IMR-90 (cell line): ENCODE results near the gene BCL2L1. TPM values are rescaled to one million over a fixed set of nuclear protein-coding genes. Genes with fewer than 3 reads are reported as not detected.

Experiments
- ATAC-seq: fragments of 200-7000 bp; cut with Tn5 transposase; 2 replicates; pipeline ENCODE4 v1.9.1; 2020; ENCODE audit warnings: low read depth, mild to moderate bottlenecking, moderate library complexity
- BruUV-seq: library from RNA; stranded (reverse); fragments of 400-500 nt; replicated peaks from 2 replicates; lab custom pipeline; 2021; lab: Mats Ljungman, UMichigan
- CTCF ChIA-PET: fragments of 300-600 bp; formaldehyde crosslinking; extraction: SDS; loops from one replicate; lab custom pipeline; 2021; ENCODE audit warnings: antibody characterized with exemption; lab: Yijun Ruan, JAX
- POLR2A ChIA-PET: fragments of 300-600 bp; sonication (Branson Sonifier 250); formaldehyde crosslinking; loops from one replicate; lab custom pipeline; 2022; ENCODE audit warnings: antibody characterized with exemption; ENCODE audit not compliant: unreplicated experiment; lab: Charles Lee
- DNase-seq: peaks from one replicate; pipeline ENCODE4 v3.0.0; 2013
- H2AFZ ChIP-seq: replicated peaks from 2 replicates; pipeline ENCODE3; 2013; ENCODE audit warnings: low read length, mild to moderate bottlenecking; ENCODE audit not compliant: poor library complexity
- H2AK5ac ChIP-seq: 2 replicates; pipeline ENCODE4 v1.6.1; 2013; ENCODE audit warnings: low read depth, low read length, inconsistent platforms
- H2AK9ac ChIP-seq: replicated peaks from 2 replicates; pipeline ENCODE3; 2013; ENCODE audit warnings: mild to moderate bottlenecking, low read depth, low read length, moderate library complexity; ENCODE audit not compliant: poor library complexity
- H2BK120ac ChIP-seq: 2 replicates; pipeline ENCODE4 v1.6.1; 2013; ENCODE audit warnings: low read depth, low read length, inconsistent platforms
- H2BK15ac ChIP-seq: 3 replicates; pipeline ENCODE4 v1.6.1; 2013; ENCODE audit warnings: low read depth, low read length, inconsistent platforms
- H2BK20ac ChIP-seq: 2 replicates; pipeline ENCODE4 v1.6.1; 2013; ENCODE audit warnings: low read depth, mild to moderate bottlenecking, inconsistent platforms, low read length, moderate library complexity
- H2BK5ac ChIP-seq: 2 replicates; pipeline ENCODE4 v1.6.1; 2013; ENCODE audit warnings: mild to moderate bottlenecking, low read depth, low read length, inconsistent platforms; ENCODE audit not compliant: poor library complexity, severe bottlenecking
- H3K14ac ChIP-seq: replicated peaks from 2 replicates; pipeline ENCODE4 v1.6.1; 2013; ENCODE audit warnings: low read depth, low read length, inconsistent platforms
- H3K18ac ChIP-seq: 2 replicates; pipeline ENCODE4 v1.6.1; 2013; ENCODE audit warnings: low read depth, low read length, control low read depth
- H3K23ac ChIP-seq: 2 replicates; pipeline ENCODE4 v1.6.1; 2013; ENCODE audit warnings: low read depth, low read length, inconsistent platforms
- H3K27ac ChIP-seq: 2 replicates; pipeline ENCODE4 v1.5.1; 2013; ENCODE audit warnings: mild to moderate bottlenecking, control low read depth, low read length; ENCODE audit not compliant: insufficient read depth
- H3K27me3 ChIP-seq: 2 replicates; pipeline ENCODE4 v1.6.1; 2013; ENCODE audit warnings: low read length; ENCODE audit not compliant: control insufficient read depth, insufficient read depth
- H3K36me3 ChIP-seq: 2 replicates; pipeline ENCODE4 v1.6.1; 2013; ENCODE audit warnings: low read length, mixed read lengths; ENCODE audit not compliant: control insufficient read depth, insufficient read depth
- H3K4ac ChIP-seq: 2 replicates; pipeline ENCODE4 v1.6.1; 2013; ENCODE audit warnings: low read depth, low read length, inconsistent platforms
- H3K4me1 ChIP-seq: 2 replicates; pipeline ENCODE4 v1.6.1; 2013; ENCODE audit warnings: low read length, mixed read lengths; ENCODE audit not compliant: control insufficient read depth, insufficient read depth
- H3K4me2 ChIP-seq: 2 replicates; pipeline ENCODE4 v1.6.1; 2013; ENCODE audit warnings: low read depth, mild to moderate bottlenecking, control low read depth, low read length, moderate library complexity
- H3K4me3 ChIP-seq: 2 replicates; pipeline ENCODE4 v1.5.1; 2013; ENCODE audit warnings: low read depth, mild to moderate bottlenecking, control low read depth, low read length, moderate library complexity; ENCODE audit not compliant: insufficient read depth
- H3K56ac ChIP-seq: 2 replicates; pipeline ENCODE4 v1.6.1; 2013; ENCODE audit warnings: low read length, inconsistent platforms; ENCODE audit not compliant: insufficient read depth; ENCODE audit errors: extremely low read depth
- H3K79me1 ChIP-seq, 2 experiments: 2 replicates each; pipeline ENCODE4 v1.6.1; 2013; ENCODE audit warnings: low read length in 2 of 2, inconsistent platforms in 1 of 2, low read depth in 1 of 2
- H3K9ac ChIP-seq: 2 replicates; pipeline ENCODE4 v1.6.1; 2013; ENCODE audit warnings: low read depth, low read length, control low read depth
- H3K9me1 ChIP-seq: 2 replicates; pipeline ENCODE4 v1.6.1; 2013; ENCODE audit warnings: low read length, inconsistent platforms; ENCODE audit not compliant: insufficient read depth
- H3K9me3 ChIP-seq: 2 replicates; pipeline ENCODE4 v1.6.1; 2013; ENCODE audit warnings: low read length; ENCODE audit not compliant: control insufficient read depth, insufficient read depth
- H4K20me1 ChIP-seq: 2 replicates; pipeline ENCODE4 v1.6.1; 2013; ENCODE audit warnings: low read length, inconsistent platforms; ENCODE audit not compliant: insufficient read depth
- H4K5ac ChIP-seq: 2 replicates; pipeline ENCODE4 v1.6.1; 2013; ENCODE audit warnings: mild to moderate bottlenecking, low read depth, low read length, control low read depth
- H4K8ac ChIP-seq, 2 experiments: 2 replicates each; pipeline ENCODE4 v1.6.1; 2013; ENCODE audit warnings: low read depth in 2 of 2, low read length in 2 of 2, control low read depth in 1 of 2, inconsistent platforms in 1 of 2
- H4K91ac ChIP-seq: 2 replicates; pipeline ENCODE4 v1.6.1; 2013; ENCODE audit warnings: low read depth, low read length, inconsistent platforms; ENCODE audit not compliant: insufficient read depth
- BHLHE40 ChIP-seq: fragments of 150-350 bp; IDR thresholded peaks from 2 replicates; pipeline ENCODE4 v1.6.1; 2016; ENCODE audit warnings: mild to moderate bottlenecking, low read depth, low read length
- CEBPB ChIP-seq: IDR thresholded peaks from 2 replicates; pipeline ENCODE4 v1.6.1; 2012; ENCODE audit warnings: low read depth, low read length, improper control_type of control experiment
- CHD1 ChIP-seq: IDR thresholded peaks from 2 replicates; pipeline ENCODE4 v1.6.1; 2012; ENCODE audit warnings: low read depth, low read length, improper control_type of control experiment
- CTCF ChIP-seq: conservative IDR thresholded peaks from 2 replicates; pipeline ENCODE4 v1.5.1; 2012; ENCODE audit warnings: mild to moderate bottlenecking, low read depth, low read length, improper control_type of control experiment
- FOS ChIP-seq: fragments of 150-350 bp; IDR thresholded peaks from 2 replicates; pipeline ENCODE4 v1.6.1; 2016; ENCODE audit warnings: low read depth, low read length
- MAFK ChIP-seq: IDR thresholded peaks from 2 replicates; pipeline ENCODE4 v1.6.1; 2012; ENCODE audit warnings: low read depth, low read length, improper control_type of control experiment
- MAZ ChIP-seq: IDR thresholded peaks from 2 replicates; pipeline ENCODE4 v1.6.1; 2012; ENCODE audit warnings: low read depth, mild to moderate bottlenecking, low read length, improper control_type of control experiment, moderate library complexity, borderline replicate concordance
- MXI1 ChIP-seq: IDR thresholded peaks from 2 replicates; pipeline ENCODE4 v1.6.1; 2012; ENCODE audit warnings: low read depth, mild to moderate bottlenecking, low read length, moderate library complexity, borderline replicate concordance
- NFE2L2 ChIP-seq: fragments of 150-350 bp; IDR thresholded peaks from 2 replicates; pipeline ENCODE4 v1.6.1; 2016; ENCODE audit warnings: low read depth, mild to moderate bottlenecking, low read length
- POLR2A ChIP-seq: IDR thresholded peaks from 2 replicates; pipeline ENCODE4 v1.6.1; 2012; ENCODE audit warnings: mild to moderate bottlenecking, low read depth, low read length
- RAD21 ChIP-seq: IDR thresholded peaks from 2 replicates; pipeline ENCODE4 v1.6.1; 2012; ENCODE audit warnings: low read length, improper control_type of control experiment
- RCOR1 ChIP-seq: IDR thresholded peaks from 2 replicates; pipeline ENCODE4 v1.6.1; 2012; ENCODE audit warnings: mild to moderate bottlenecking, low read length, improper control_type of control experiment; ENCODE audit not compliant: insufficient replicate concordance
- RFX5 ChIP-seq: IDR thresholded peaks from 2 replicates; pipeline ENCODE4 v1.8.0; 2012; ENCODE audit warnings: low read depth, mild to moderate bottlenecking, low read length, moderate library complexity
- SMC3 ChIP-seq: fragments of 150-350 bp; IDR thresholded peaks from 2 replicates; pipeline ENCODE4 v1.6.1; 2016; ENCODE audit warnings: low read depth, mild to moderate bottlenecking, antibody characterized with exemption, low read length, moderate library complexity
- USF2 ChIP-seq: fragments of 150-350 bp; IDR thresholded peaks from 2 replicates; pipeline ENCODE4 v1.6.1; 2017; ENCODE audit warnings: mild to moderate bottlenecking, antibody characterized with exemption, low read length, low read depth
- WGBS, 2 experiments: methylation state at CpG; one replicate each; pipeline versions ENCODE4 v1.1.5 to v1.1.7; 2013; ENCODE audit warnings: missing lambda C conversion rate in 2 of 2; ENCODE audit not compliant: insufficient read length in 1 of 2; ENCODE audit errors: extremely low coverage in 2 of 2; 5-methylcytosine and 5-hydroxymethylcytosine counted together
- dilution Hi-C: fragments of 300-500 bp; cut with HindIII; formaldehyde crosslinking; loops from one replicate; pipeline ENCODE4 v1.14.3; 2018; ENCODE audit warnings: low sequenced_read_pairs; ENCODE audit not compliant: unreplicated experiment
- in situ Hi-C: fragments of 300-500 bp; cut with MboI; formaldehyde crosslinking; loops from 3 replicates; pipeline ENCODE4 v1.14.3; 2019; ENCODE audit warnings: low sequenced_read_pairs, inconsistent platforms, mixed read lengths
- intact Hi-C: fragments of 100-400 bp; cut with micrococcal nuclease; formaldehyde crosslinking; loops from 2 replicates; pipeline ENCODE4 v1.10.0; 2022
- polyA plus RNA-seq, 3 experiments: library from polyadenylated mRNA; depleted of rRNA; stranded (reverse); fragments of >200 nt; gene quantifications; 2 replicates each; pipeline ENCODE4 v1.2.3, GENCODE V29; 2012; ENCODE audit warnings: low replicate concordance in 1 of 3
- total RNA-seq: library from RNA; depleted of rRNA; stranded (reverse); fragments of >200 nt; gene quantifications from 2 replicates; pipeline ENCODE4 v1.2.3, GENCODE V29; 2012
- TF ChIP-seq, protein P1 (sequence below): fragments of 150-350 bp; IDR thresholded peaks from 2 replicates; pipeline ENCODE4 v1.6.1; 2016; ENCODE audit warnings: low read depth, mild to moderate bottlenecking, low read length, moderate library complexity, borderline replicate concordance

The BCL2L1 gene
- total and polyA plus RNA-seq, 2 of the 4 experiments (the other 2 are of a cell fraction): 40.2 to 41.9 TPM

DNA sequence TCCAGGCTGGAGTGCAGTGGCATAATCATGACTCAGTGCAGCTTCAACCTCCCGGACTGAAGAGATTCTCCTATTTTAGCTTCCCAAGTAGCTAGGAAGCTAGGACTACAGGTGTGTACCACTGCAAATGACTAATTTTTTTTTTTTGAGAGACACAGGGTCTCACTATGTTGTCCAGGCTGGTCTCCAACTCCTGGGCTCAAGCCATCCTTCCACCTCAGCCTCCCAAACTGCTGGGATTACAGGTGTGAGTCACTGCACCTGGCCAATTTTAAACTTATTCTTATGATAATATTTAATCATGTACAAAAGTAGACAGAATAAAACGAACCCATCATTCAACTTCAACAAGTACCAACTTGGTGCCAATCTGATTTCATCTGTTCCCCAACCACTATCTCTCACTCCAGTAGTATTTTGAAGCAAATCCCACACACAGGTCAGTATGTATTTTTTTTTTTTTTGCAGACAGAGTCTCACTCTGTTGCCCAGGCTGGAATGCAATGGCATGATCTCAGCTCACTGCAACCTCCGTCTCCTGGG, 32.5 kb downstream of the BCL2L1 start:
- no peak overlapping the region for H2BK20ac ChIP-seq
- TF ChIP-seq CTCF (no peak), RCOR1 (no peak), RAD21 (no peak), CHD1 (no peak), RFX5 (no peak), MAZ (no peak), FOS (no peak), NFE2L2 (no peak), POLR2A (no peak), BHLHE40 (no peak), USF2 (no peak), CEBPB (no peak), MXI1 (no peak), SMC3 (no peak), MAFK (no peak)
- TF ChIP-seq, protein P1, sequence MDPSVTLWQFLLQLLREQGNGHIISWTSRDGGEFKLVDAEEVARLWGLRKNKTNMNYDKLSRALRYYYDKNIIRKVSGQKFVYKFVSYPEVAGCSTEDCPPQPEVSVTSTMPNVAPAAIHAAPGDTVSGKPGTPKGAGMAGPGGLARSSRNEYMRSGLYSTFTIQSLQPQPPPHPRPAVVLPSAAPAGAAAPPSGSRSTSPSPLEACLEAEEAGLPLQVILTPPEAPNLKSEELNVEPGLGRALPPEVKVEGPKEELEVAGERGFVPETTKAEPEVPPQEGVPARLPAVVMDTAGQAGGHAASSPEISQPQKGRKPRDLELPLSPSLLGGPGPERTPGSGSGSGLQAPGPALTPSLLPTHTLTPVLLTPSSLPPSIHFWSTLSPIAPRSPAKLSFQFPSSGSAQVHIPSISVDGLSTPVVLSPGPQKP: no peak
- CTCF ChIA-PET: no interaction called here

More for the DNA sequence above, 32.5 kb downstream of the BCL2L1 start:
- peaks cover 8% of the 10 kb centered on the region for H3K4me1 ChIP-seq
- H3K9ac ChIP-seq: no peak overlapping the region
- H2BK5ac ChIP-seq: no peak overlapping the region
- H4K91ac ChIP-seq: no peak overlapping the region
- POLR2A ChIA-PET: no interaction called here
- no peak overlapping the region for H4K8ac ChIP-seq
- peaks cover 56 to 84% of the 10 kb centered on the region in 2 experiments for H3K79me1 ChIP-seq
- BruUV-seq: no TSS peak
- no peak overlapping the region for H2AK5ac ChIP-seq
- no peak overlapping the region for H3K23ac ChIP-seq
- in situ Hi-C loops (no loop called here), dilution Hi-C loops (no loop called here), intact Hi-C loops (no loop called here)
- H3K4me2 ChIP-seq: no peak overlapping the region
- no peak overlapping the region for H3K18ac ChIP-seq
- H3K14ac ChIP-seq: no peak overlapping the region
- no peak overlapping the region for H3K56ac ChIP-seq
- H3K9me3 ChIP-seq: no peaks in the 10 kb centered on the region
- H3K27me3 ChIP-seq: no peaks in the 10 kb centered on the region
- ATAC-seq: no peak
- no peak overlapping the region for H2BK120ac ChIP-seq
- no peak overlapping the region for H3K4ac ChIP-seq
- DNase-seq: no peak
- WGBS, 2 experiments: 100% methylated on average over 1 of the region's 3 CpGs; no CpG with 5 or more reads in 1 of the 2 experiments
- no peak overlapping the region for H2BK15ac ChIP-seq
- H4K5ac ChIP-seq: no peak overlapping the region
- H3K4me3 ChIP-seq: no peak overlapping the region
- H3K36me3 ChIP-seq: peaks cover 7% of the 10 kb centered on the region; the same call in 1 of the 2 replicates
- H4K20me1 ChIP-seq: no peaks in the 10 kb centered on the region; the same call in 1 of the 2 replicates
- peaks cover 18% of the 10 kb centered on the region; the same call in 1 of the 2 replicates for H3K9me1 ChIP-seq
- H2AK9ac ChIP-seq: no peak overlapping the region
- H3K27ac ChIP-seq: no peak overlapping the region
- no peak overlapping the region for H2AFZ ChIP-seq
